NCI-H1105 (cell line): ENCODE measurements around the gene TXNDC5.
"Not testable (repeated sequence)": the region's sequence is repeated elsewhere in the genome, so short reads cannot be mapped to it uniquely, and the experiment has no call there.

Experiments
- DNase-seq: peaks from one replicate; lab custom pipeline; 2025; lab: John Stamatoyannopoulos, UW

TXNDC5 gene

GRCh38 chr6:7914311-7914710 is 3.7 kb upstream of the TXNDC5 start:
- no peak for DNase-seq

- DNase-seq = no peak
Observed at GRCh38 chr6:7912736-7913517, 2.3 kb upstream of the TXNDC5 start.

- DNase-seq = no peak
Observed at GRCh38 chr6:7912024-7912423, 1.4 kb upstream of the TXNDC5 start.

GRCh38 chr6:7911345-7911725 is 747 bp upstream of the TXNDC5 start:
- DNase-seq = no peak

GRCh38 chr6:7910298-7910653 is 312 bp downstream of the TXNDC5 start:
- no peak for DNase-seq

GRCh38 chr6:7909323-7910276 is 988 bp downstream of the TXNDC5 start:
- DNase-seq = no peak

GRCh38 chr6:7907159-7907558 is 3.4 kb downstream of the TXNDC5 start:
- DNase-seq = no peak

GRCh38 chr6:7906741-7907140 is 3.8 kb downstream of the TXNDC5 start:
- no peak for DNase-seq

- DNase-seq = no peak
Observed at GRCh38 chr6:7905416-7905815, 5.2 kb downstream of the TXNDC5 start.

GRCh38 chr6:7904654-7905319 is 5.8 kb downstream of the TXNDC5 start:
- DNase-seq = no peak

GRCh38 chr6:7903673-7904072 is 6.9 kb downstream of the TXNDC5 start:
- DNase-seq = no peak

GRCh38 chr6:7902867-7903266 is 7.7 kb downstream of the TXNDC5 start:
- no peak for DNase-seq

GRCh38 chr6:7902221-7902620 is 8.4 kb downstream of the TXNDC5 start:
- no peak for DNase-seq

- no peak for DNase-seq
Observed at GRCh38 chr6:7901780-7902179, 8.8 kb downstream of the TXNDC5 start.

GRCh38 chr6:7901056-7901455 is 9.5 kb downstream of the TXNDC5 start:
- DNase-seq = no peak

- DNase-seq = no peak
Observed at GRCh38 chr6:7900621-7901020, 10.0 kb downstream of the TXNDC5 start.

- no peak for DNase-seq
Observed at GRCh38 chr6:7899889-7900213, 10.7 kb downstream of the TXNDC5 start.

- DNase-seq = no peak
Observed at GRCh38 chr6:7899101-7899888, 11.3 kb downstream of the TXNDC5 start.

GRCh38 chr6:7898193-7898586 is 12.4 kb downstream of the TXNDC5 start:
- DNase-seq = not testable (repeated sequence)

GRCh38 chr6:7897461-7898192 is 13.0 kb downstream of the TXNDC5 start:
- DNase-seq = no peak

- DNase-seq = no peak
Observed at GRCh38 chr6:7896465-7896987, 14.1 kb downstream of the TXNDC5 start.
